ENCODE measurements around the gene SKI.
"Not testable (repeated sequence)": the region's sequence is repeated elsewhere in the genome, so short reads cannot be mapped to it uniquely, and the experiment has no call there.

The SKI gene

GRCh38 chr1:2258122-2258681 is 30.1 kb downstream of the SKI start:
- Histone ChIP-seq H3K9ac (ENCODE audit: low read length) (no peak overlapping the region), H3K4me3 (ENCODE audit: low read depth, low read length) (no peak overlapping the region), H3K27me3 (ENCODE audit: control insufficient read depth, insufficient read depth, low read length) (no peaks in the 10 kb centered on the region), H3K9me3 (ENCODE audit: control insufficient read depth, insufficient read depth, low read depth, low read length) (peaks cover 7% of the 10 kb centered on the region; the same call in 1 of the 2 replicates), H3K27ac (ENCODE audit: low read depth, low read length) (no peak overlapping the region), H3K36me3 (ENCODE audit: control insufficient read depth, insufficient read depth, low read length) (peaks cover 11% of the 10 kb centered on the region; the same call in 1 of the 2 replicates), H3K4me1 (ENCODE audit: control insufficient read depth, insufficient read depth, low read length) (peaks cover 17% of the 10 kb centered on the region)

GRCh38 chr1:2258996-2259395 is 30.9 kb downstream of the SKI start:
- no peak overlapping the region for H3K4me3 ChIP-seq (ENCODE audit: low read depth, low read length)
- peaks cover 8% of the 10 kb centered on the region; the same call in 1 of the 2 replicates for H3K36me3 ChIP-seq (ENCODE audit: control insufficient read depth, insufficient read depth, low read length)
- no peak overlapping the region for H3K9ac ChIP-seq (ENCODE audit: low read length)
- peaks cover 7% of the 10 kb centered on the region; the same call in 1 of the 2 replicates for H3K9me3 ChIP-seq (ENCODE audit: control insufficient read depth, insufficient read depth, low read depth, low read length)
- H3K27me3 ChIP-seq (ENCODE audit: control insufficient read depth, insufficient read depth, low read length) = no peaks in the 10 kb centered on the region
- H3K27ac ChIP-seq (ENCODE audit: low read depth, low read length) = no peak overlapping the region
- peaks cover 17% of the 10 kb centered on the region for H3K4me1 ChIP-seq (ENCODE audit: control insufficient read depth, insufficient read depth, low read length)

- Histone ChIP-seq H3K27me3 (ENCODE audit: control insufficient read depth, insufficient read depth, low read length) (no peaks in the 10 kb centered on the region), H3K27ac (ENCODE audit: low read depth, low read length) (no peak overlapping the region), H3K9me3 (ENCODE audit: control insufficient read depth, insufficient read depth, low read depth, low read length) (peaks cover 7% of the 10 kb centered on the region; the same call in 1 of the 2 replicates), H3K4me1 (ENCODE audit: control insufficient read depth, insufficient read depth, low read length) (peaks cover 17% of the 10 kb centered on the region), H3K4me3 (ENCODE audit: low read depth, low read length) (no peak overlapping the region), H3K9ac (ENCODE audit: low read length) (no peak overlapping the region), H3K36me3 (ENCODE audit: control insufficient read depth, insufficient read depth, low read length) (0 out of 2 replicates have a peak, but pooled peaks cover 3% of the 10 kb centered on the region)
Measured at GRCh38 chr1:2259668-2260402, 31.7 kb downstream of the SKI start.

GRCh38 chr1:2260470-2260869 is 32.4 kb downstream of the SKI start:
- peaks cover 17% of the 10 kb centered on the region for H3K4me1 ChIP-seq (ENCODE audit: control insufficient read depth, insufficient read depth, low read length)
- H3K4me3 ChIP-seq (ENCODE audit: low read depth, low read length); H3K9me3 ChIP-seq (ENCODE audit: control insufficient read depth, insufficient read depth, low read depth, low read length); H3K36me3 ChIP-seq (ENCODE audit: control insufficient read depth, insufficient read depth, low read length); H3K27ac ChIP-seq (ENCODE audit: low read depth, low read length); H3K9ac ChIP-seq (ENCODE audit: low read length); H3K27me3 ChIP-seq (ENCODE audit: control insufficient read depth, insufficient read depth, low read length): not testable (repeated sequence)

GRCh38 chr1:2260917-2261316 is 32.8 kb downstream of the SKI start:
- Histone ChIP-seq H3K27ac (ENCODE audit: low read depth, low read length) (no peak overlapping the region), H3K27me3 (ENCODE audit: control insufficient read depth, insufficient read depth, low read length) (no peaks in the 10 kb centered on the region), H3K36me3 (ENCODE audit: control insufficient read depth, insufficient read depth, low read length) (no peaks in the 10 kb centered on the region), H3K9ac (ENCODE audit: low read length) (no peak overlapping the region), H3K4me1 (ENCODE audit: control insufficient read depth, insufficient read depth, low read length) (peaks cover 17% of the 10 kb centered on the region), H3K9me3 (ENCODE audit: control insufficient read depth, insufficient read depth, low read depth, low read length) (no peaks in the 10 kb centered on the region), H3K4me3 (ENCODE audit: low read depth, low read length) (no peak overlapping the region)

GRCh38 chr1:2261476-2262395 is 33.6 kb downstream of the SKI start:
- not testable (repeated sequence) for H3K4me3 ChIP-seq (ENCODE audit: low read depth, low read length); H3K9me3 ChIP-seq (ENCODE audit: control insufficient read depth, insufficient read depth, low read depth, low read length); H3K36me3 ChIP-seq (ENCODE audit: control insufficient read depth, insufficient read depth, low read length); H3K9ac ChIP-seq (ENCODE audit: low read length); H3K27me3 ChIP-seq (ENCODE audit: control insufficient read depth, insufficient read depth, low read length); H3K27ac ChIP-seq (ENCODE audit: low read depth, low read length)
- H3K4me1 ChIP-seq (ENCODE audit: control insufficient read depth, insufficient read depth, low read length) = peaks cover 17% of the 10 kb centered on the region

- no peak overlapping the region for H3K9ac ChIP-seq (ENCODE audit: low read length)
- no peaks in the 10 kb centered on the region for H3K27me3 ChIP-seq (ENCODE audit: control insufficient read depth, insufficient read depth, low read length)
- H3K9me3 ChIP-seq (ENCODE audit: control insufficient read depth, insufficient read depth, low read depth, low read length) = no peaks in the 10 kb centered on the region
- no peaks in the 10 kb centered on the region for H3K36me3 ChIP-seq (ENCODE audit: control insufficient read depth, insufficient read depth, low read length)
- H3K27ac ChIP-seq (ENCODE audit: low read depth, low read length) = no peak overlapping the region
- peaks cover 15% of the 10 kb centered on the region for H3K4me1 ChIP-seq (ENCODE audit: control insufficient read depth, insufficient read depth, low read length)
- no peak overlapping the region for H3K4me3 ChIP-seq (ENCODE audit: low read depth, low read length)
Measured at GRCh38 chr1:2266301-2266975, 38.3 kb downstream of the SKI start.

GRCh38 chr1:2267051-2267830 is 39.1 kb downstream of the SKI start:
- H3K9ac ChIP-seq (ENCODE audit: low read length) = no peak overlapping the region
- H3K4me3 ChIP-seq (ENCODE audit: low read depth, low read length) = no peak overlapping the region
- H3K27ac ChIP-seq (ENCODE audit: low read depth, low read length) = no peak overlapping the region
- H3K9me3 ChIP-seq (ENCODE audit: control insufficient read depth, insufficient read depth, low read depth, low read length) = no peaks in the 10 kb centered on the region
- H3K36me3 ChIP-seq (ENCODE audit: control insufficient read depth, insufficient read depth, low read length) = no peaks in the 10 kb centered on the region
- H3K4me1 ChIP-seq (ENCODE audit: control insufficient read depth, insufficient read depth, low read length) = peaks cover 23% of the 10 kb centered on the region
- no peaks in the 10 kb centered on the region for H3K27me3 ChIP-seq (ENCODE audit: control insufficient read depth, insufficient read depth, low read length)

- H3K36me3 ChIP-seq (ENCODE audit: control insufficient read depth, insufficient read depth, low read length) = no peaks in the 10 kb centered on the region
- no peaks in the 10 kb centered on the region for H3K27me3 ChIP-seq (ENCODE audit: control insufficient read depth, insufficient read depth, low read length)
- no peak overlapping the region for H3K27ac ChIP-seq (ENCODE audit: low read depth, low read length)
- H3K4me3 ChIP-seq (ENCODE audit: low read depth, low read length) = no peak overlapping the region
- H3K9ac ChIP-seq (ENCODE audit: low read length) = no peak overlapping the region
- no peaks in the 10 kb centered on the region for H3K9me3 ChIP-seq (ENCODE audit: control insufficient read depth, insufficient read depth, low read depth, low read length)
- peaks cover 27% of the 10 kb centered on the region for H3K4me1 ChIP-seq (ENCODE audit: control insufficient read depth, insufficient read depth, low read length)
Measured at GRCh38 chr1:2267862-2268261, 39.7 kb downstream of the SKI start.

All from HUES6 (cell line).